Measurements from ENCODE around the gene SMOC1.

SMOC1 gene

DNA sequence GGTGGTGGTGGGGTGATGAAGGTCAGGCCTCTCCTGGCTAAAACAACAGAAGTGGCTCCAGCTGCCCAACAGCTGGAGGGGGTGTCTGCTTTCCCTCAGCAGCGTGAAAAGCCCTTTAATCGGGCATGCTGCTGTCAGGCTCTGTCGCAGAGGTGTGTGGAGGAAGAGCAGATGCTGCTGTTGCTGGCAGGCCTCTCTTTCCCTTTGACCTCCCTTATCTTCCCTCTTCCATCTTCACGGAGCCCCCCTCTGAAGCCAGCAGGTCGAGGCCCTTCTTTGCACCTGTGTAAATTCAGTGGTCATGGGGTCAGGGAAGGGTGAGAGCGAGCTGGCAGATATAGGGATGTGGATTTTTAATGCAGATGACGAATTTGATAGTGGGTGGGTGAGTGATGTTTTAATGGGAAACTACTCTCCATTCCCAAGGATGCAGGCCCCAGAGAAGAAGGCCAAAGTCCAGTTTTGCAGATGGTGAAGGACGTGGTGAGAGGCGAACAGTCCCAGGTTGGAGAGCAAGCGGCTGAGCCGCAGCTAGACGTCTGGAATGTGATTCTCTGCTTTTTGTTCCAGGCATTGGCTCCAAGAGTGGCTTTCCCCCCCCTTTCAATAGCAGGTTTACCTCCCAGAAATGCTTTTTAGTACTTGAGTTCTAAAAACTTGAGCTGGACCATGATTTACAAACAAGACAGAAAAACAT, 64.0 kb downstream of the SMOC1 start:
- DNase-seq = no peak

- no peak for DNase-seq
These were observed 66.1 kb downstream of the SMOC1 start for GRCh38 chr14:69945347-69945746.

- no peak for DNase-seq
These were observed 66.7 kb downstream of the SMOC1 start for GRCh38 chr14:69945912-69946311.

DNA sequence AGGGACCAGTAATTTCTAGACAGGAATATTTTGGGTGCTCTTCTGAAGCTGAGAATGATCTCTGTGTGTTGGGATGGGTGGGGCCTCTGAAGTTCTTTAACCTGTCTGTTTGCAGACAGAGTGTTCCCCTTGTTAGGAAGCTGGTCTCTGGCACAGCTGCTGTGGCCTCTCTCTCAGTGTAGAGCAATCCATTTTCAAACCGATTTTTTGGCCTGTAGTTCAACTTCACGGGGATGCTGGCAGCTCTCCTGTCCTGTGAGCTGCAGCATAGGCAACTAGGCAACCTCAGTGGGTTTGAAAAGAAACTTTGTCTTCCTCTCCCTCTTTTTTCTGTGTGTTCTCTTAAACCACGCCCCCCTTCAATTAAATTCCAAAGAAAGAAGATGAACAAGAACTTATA, 69.1 kb downstream of the SMOC1 start:
- DNase-seq = peak; percentile 54

- no peak for DNase-seq
These were observed 72.0 kb downstream of the SMOC1 start for GRCh38 chr14:69951263-69951662.

- DNase-seq = no peak
These were observed 72.7 kb downstream of the SMOC1 start for GRCh38 chr14:69951935-69952334.

DNA sequence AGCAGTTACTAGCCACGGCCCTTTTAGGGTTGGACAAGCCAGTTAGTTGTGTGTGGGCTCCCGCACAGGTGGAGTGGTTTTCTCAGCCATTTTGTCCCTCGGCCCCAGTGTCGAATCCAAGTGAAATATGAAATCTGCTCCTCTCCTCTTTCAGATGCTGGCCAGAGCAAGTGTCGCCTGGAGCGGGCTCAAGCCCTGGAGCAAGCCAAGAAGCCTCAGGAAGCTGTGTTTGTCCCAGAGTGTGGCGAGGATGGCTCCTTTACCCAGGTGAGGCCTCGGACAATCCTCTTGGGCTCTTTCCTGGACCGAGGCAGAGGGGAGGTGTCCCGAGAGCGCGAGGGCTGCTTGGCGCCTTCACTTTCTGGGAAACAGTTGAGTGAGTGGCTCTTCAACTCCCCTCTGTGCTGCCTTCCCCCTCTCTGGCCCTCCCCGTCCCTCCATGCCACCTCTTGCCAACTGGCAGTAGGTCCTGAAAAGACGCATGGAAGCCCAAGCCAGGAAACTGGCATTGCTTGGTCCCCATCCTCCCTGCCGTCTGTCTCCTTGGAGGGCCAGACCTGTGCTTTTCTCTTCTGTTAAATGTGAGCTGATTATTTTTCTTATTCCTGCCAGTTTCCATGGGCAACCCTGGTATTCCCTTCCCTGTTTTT, 74.2 kb downstream of the SMOC1 start:
- DNase-seq = peak; percentile 68

- no peak for DNase-seq
These were observed 76.9 kb downstream of the SMOC1 start for GRCh38 chr14:69955855-69956845.

DNA sequence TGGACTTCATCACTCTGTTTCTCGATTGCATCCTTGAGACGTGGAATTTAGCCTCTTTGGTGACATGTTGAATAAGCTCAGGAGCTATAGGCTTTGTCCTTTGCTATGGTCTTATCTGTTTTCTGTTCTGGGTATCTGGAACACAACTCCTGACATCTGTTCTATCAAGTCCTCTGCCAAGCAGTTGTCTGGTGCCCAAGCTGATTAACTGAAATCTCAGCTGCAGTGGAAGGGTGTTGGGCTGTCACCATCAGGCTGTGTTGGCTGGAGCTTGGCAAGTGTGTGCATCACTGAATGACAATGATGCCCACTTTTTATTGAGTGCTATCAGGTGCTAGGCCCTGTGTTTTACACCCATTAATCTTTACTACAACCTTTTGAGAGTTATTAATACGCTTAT, 77.8 kb downstream of the SMOC1 start:
- no peak for DNase-seq

- DNase-seq = no peak
These were observed 78.8 kb downstream of the SMOC1 start for GRCh38 chr14:69957986-69958385.

GRCh38 chr14:69959136-69959535, 79.9 kb downstream of the SMOC1 start:
- no peak for DNase-seq

GRCh38 chr14:69960296-69960695, 81.1 kb downstream of the SMOC1 start:
- no peak for DNase-seq

GRCh38 chr14:69963966-69964365, 84.8 kb downstream of the SMOC1 start:
- no peak for DNase-seq

DNA sequence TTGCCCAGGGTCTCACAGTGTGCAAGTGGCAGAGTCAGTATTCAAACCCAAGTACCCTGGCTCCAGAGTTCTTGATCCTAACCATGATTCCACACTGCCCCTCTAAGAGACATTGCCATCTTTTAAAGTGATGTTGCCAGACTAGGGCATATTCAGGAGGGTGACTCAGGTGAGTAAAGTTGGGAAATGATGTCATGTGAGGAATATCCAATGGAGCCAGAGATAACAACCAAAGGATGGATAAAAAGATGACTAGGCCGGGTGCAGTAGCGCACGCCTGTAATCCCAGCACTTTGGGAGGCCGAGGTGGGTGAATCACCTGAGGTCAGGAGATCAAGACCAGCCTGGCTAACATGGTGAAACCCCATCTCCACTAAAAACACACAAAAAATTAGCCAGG, 85.6 kb downstream of the SMOC1 start:
- no peak for DNase-seq

DNA sequence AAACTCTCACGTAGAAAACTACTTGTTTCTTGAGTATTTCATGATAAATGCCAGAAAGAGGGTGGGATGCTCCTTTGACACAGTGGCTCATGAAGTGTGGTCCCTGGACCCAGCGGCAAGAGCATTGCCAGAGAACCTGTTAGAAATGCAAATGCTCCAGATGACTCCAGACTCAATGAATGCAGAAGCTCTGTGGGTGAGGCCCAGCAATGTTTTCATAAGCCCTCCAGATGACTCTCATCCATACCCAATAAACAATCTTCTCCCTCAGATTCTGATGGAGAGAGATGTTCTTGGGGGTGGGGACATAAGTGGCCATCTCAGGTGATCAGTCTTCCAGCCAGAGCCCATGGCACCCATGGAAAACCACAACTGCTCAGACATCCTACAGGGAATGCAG, 88.9 kb downstream of the SMOC1 start:
- no peak for DNase-seq

DNA sequence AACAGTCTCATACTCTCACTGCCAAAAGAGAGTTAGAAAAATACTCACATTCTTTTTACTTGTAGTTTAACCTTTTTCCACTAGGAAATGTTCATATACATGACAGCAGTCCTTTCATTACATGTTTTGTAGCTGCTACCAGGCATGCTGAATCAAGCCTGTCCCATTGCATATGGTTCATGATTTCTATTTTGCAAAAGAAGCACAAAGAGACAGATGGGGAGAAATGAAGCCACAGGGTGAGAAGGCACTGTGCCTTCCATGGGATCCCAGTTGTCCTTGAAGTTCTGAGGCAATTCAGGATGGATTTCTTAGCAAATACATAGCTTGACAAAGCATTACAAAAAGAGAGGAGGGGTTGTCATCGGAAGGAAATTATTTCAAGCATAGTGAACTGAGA, 89.5 kb downstream of the SMOC1 start:
- DNase-seq = no peak

GRCh38 chr14:69972755-69973154, 93.5 kb downstream of the SMOC1 start:
- no peak for DNase-seq

DNA sequence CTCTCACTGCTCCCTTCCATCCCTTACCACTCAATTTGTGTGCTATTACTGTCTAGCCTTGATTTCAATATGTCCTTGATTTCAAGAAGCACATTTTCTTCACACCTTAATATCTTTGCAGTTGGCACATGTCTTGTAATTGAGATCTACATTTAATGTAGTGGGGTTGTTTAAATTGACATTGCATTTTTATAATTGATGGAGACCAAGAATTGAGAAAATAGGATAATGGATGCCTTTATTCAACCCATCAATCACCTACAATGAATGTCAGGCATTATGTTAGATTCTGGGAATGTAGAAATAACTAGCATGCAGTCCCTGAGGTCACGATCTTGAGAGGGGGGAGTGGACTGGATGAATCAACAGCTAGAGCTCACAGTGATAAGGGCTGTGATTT, 94.6 kb downstream of the SMOC1 start:
- DNase-seq = no peak

GRCh38 chr14:69979882-69980281, 100.7 kb downstream of the SMOC1 start:
- no peak for DNase-seq

- DNase-seq = peak; percentile 37
These were observed 101.5 kb downstream of the SMOC1 start for GRCh38 chr14:69980457-69981425.

GRCh38 chr14:69982220-69982839, 103.1 kb downstream of the SMOC1 start:
- DNase-seq = peak; percentile 52

DNA sequence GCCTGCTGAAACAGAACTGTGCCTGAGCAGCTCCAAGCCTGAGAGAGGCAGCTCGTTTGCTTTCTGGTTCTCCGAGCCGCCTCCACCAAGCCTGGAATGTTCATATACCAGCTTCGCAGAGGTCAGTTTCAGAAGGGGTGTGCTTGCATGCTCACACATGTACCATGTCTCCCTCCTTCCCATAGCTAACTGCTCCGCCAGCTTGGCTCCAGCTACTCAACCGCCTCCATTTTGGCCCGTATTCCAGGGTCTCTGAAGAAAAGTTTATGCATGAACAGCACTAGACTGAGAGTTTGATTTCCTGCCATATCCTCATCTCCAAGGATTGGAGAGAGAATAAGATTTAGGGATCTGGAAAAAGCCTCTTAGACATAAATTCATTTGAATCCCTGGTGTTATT, 103.7 kb downstream of the SMOC1 start:
- DNase-seq = no peak

All from left hindlimb (tissue), 1 donor.